ENCODE measurements around the gene NOTCH1.

The NOTCH1 gene

DNA sequence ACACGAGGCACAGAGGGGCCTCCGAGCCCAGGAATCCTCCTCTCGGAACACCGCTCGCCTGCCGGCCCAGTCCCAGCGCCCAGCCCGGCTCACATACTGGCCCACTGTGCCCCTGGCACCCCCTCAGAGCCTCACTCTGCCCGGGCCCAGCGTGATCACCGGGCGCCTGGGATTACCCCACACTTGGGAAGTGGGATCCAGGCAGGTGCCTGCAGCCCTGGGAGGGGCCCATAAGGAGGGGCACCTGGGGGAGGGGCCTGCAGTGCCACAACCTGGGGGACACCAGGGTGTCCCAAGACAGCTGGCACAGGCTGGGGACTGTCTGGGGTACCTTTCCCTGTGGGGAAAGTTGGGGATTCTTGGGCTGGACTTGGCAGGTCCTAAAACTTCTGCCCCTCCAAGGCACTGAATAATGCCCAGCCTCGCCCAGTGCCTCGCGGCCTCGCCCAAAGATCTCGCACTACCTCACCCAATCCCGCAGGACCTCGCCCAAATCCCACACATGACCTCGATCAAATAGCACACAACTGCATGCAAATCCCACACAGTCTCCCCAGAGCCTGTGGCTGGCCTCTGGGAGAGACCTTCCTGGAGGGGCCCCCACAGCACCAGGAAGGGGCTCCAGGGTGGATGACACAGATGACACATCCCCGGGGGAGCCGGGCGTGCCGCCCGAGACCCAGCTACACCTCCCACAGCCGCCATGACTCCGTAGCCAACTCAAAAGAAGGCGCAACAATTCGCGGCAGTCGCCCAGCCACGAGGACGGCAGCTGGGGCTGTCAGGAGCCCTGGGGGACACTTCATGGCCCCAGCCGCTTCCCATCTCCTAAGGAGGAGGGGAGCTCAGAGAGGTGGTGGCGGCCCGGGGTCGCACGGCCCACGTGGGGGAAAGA lies 13.7 kb downstream of the NOTCH1 start:
- DNase-seq: peak; percentile 27

DNA sequence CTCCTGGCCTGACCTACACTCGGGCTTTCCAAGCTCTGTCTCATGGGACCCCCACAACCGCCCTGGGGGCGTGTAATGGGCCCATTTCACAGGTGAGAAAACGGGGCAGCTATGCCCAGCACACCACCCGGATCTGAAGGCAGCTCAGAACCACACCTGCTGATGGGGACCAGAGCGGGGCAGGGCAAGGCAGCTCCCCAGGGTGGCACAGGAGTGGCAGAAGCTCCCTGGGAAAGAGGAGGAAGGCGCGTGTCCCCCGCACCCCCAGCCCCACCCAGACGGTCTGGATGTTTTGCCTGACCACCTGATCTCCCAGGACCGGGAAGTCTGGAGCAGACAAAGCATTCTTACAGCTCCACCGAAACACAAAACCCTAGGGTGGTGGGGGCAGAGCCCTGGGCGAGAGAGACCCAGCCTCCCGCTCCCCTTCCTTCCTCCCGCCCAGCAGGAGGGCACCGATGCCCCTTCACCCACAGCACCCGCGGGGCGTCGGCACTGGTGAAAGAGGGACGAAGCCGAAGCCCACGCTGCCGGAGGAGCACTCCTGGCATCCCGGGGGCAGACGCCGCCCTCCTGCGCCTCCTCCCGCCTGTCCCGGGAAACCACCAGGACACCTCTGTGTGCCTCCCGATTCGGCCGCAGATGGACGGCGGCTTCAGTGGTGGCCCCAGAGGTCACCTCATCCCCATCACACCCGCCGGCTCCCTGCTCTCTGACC lies 14.5 kb downstream of the NOTCH1 start:
- DNase-seq: no peak

DNA sequence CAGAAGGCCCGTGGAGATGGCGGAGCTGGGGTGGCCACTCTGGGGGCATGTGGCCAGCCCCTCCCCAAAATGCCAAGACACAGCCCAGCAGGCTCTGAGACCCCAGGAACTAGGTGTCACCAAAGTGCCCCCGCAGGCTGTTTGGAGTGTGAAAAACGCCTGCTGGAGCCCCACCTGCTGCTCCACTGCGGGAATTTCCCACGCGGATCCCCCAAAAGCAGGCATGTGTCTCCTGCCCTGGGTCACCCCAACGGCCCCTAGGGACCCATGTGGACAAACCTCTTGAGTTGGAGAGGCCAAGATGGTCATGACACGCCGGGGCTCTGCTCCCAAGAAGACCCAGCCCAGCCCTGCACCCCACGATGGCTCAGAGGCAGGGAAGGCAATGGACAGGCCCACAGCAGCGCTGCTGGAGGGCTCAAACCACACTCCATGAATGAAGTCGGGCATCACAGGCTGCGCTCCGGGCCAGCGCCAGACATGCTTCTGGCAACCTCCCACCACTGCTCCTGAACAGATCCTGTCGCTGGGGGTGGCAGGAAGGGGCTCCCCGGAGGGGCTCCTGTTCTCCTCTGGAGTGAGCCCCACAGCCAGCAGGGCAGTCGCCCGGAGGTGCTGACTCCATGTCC lies 15.3 kb downstream of the NOTCH1 start:
- no peak for DNase-seq

DNA sequence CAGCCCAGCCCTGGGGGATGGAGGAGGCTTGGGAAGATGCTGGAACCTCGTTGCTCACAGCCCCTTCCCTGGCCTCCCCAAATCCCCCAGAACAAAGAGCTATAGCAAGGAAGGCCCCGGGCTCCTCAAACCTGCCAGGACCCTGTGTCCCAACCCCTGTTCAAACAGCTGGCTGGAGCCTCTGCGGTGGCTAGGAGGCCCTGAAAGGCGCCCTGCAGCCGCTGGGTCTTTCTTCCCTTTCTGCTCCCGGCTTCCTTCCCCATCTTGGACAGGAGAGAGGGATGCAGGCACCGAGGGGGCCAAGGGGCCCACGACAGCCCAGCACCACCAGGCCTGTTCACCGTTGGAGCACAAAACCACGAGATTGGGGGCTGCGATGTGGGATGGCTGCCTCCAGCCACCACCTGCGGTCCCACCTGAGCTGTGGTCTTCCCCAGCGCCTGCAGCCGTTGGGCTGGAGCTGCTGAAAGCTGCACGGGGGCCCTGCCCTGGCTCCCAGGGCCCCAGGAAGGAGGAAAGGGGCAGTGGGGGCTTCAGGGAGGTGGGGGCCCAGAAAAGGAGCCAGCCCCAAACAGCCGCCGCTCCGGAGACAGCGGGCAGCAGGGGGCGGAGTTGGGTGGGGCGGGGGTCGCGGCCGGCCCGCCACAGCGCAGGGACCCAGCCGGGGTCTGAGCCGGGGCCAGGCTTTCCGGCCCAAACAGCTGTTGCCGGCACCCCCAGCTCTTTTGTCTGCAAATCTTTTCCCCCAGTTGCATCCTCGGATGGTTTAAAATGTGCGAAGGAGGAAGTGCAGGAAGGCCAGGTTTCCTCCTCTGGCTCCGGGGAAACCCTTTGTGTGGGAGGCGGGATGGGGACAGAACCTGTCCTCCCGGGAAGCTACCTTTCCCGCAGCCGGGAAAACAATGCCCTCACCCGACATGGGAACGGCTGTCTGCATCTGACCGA lies 16.1 kb downstream of the NOTCH1 start:
- no peak for DNase-seq

DNA sequence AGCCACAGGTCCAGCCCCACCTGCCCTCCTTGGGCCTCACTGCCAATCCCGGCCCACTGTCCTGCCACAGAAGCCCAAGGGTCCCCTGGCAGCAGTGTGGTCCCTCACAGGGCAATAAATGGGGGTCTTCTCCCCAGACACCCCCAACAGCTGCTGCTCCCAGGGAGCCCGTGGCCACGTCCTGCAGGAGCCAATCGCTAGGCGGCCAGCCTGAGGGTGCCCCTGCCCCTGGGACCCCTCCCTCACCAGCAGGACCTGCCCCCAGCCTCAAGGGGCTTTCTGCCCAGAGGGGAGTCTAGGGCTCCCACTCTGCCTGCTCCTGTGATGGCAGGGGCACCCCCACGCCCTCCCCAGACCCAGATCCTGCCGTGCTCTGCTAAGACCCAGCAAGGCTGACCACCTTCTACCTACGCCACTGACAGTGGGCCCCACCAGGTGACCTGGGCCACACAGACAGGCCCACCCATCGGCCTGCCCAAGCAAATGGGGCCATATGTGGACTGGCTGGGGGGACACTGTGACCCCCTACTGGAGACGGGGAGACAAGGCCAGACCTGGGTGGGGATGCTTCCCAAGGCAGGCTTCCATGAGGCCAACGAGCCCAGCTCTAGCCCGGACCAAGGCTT lies 17.0 kb downstream of the NOTCH1 start:
- no peak for DNase-seq

DNA sequence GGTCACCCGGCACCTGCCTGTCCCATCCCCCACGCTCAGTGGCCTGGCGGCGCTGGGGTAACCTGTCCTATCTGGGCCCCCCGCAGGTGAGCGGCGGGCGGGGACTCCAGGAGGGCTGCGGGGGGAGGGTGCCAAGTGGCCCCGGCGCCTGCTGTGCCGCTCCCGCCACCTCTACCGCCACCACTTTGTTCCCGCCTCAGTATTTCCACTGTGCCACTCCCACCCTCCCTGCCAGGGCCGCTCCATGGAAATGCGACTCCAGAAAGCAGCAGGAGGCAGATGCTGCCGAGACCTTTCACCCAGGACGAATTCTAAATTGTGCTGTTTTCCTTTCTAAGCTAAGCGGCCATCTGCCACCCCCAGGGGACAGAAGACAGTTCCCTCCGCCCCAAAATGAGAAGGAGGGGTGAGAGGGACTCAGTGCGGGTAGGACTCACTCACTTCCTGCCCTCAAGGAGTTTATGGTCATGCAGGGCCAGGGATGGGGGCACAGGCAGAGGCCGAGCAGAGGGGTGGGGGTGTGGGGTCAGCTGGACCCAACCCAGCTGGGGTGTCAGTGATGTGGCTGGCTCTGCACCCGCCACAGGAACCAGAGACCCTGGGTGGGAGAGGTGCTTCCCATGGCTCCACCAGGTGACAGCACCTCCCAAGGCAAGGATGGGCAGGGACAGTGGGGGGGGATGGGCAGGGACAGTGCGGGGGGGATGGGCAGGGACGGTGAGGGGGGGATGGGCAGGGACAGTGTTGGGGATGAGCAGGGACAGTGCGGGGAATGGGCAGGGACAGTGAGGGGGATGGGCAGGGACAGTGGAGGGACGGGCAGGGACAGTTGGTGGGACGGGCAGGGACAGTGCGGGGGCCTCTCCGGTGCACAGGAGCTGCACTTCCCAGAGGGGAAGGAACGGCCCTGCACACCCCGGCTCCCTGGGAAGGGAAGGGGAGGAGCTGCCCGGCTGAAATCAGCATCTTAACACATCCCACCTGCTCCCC lies 17.8 kb downstream of the NOTCH1 start:
- DNase-seq: no peak

DNA sequence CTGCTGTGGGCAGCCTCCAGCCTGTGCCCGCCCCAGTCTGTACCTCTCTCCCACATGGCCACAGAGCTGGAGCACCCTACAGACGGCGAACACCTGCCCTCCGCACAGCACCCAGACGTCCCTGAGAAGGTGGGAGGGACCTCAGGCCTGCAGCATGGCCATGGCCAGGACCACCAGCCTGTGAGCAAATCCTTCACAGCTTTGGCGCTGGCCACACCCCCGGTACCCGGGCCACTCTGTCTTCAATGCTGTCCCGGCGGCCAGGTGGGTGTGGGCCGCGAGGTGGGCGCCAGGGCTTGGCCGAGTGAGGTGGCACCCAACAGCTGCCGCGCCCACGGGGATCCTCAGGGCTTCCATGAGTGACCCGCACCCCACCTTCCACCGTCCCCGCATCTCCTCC lies 18.7 kb downstream of the NOTCH1 start:
- no peak for DNase-seq

DNA sequence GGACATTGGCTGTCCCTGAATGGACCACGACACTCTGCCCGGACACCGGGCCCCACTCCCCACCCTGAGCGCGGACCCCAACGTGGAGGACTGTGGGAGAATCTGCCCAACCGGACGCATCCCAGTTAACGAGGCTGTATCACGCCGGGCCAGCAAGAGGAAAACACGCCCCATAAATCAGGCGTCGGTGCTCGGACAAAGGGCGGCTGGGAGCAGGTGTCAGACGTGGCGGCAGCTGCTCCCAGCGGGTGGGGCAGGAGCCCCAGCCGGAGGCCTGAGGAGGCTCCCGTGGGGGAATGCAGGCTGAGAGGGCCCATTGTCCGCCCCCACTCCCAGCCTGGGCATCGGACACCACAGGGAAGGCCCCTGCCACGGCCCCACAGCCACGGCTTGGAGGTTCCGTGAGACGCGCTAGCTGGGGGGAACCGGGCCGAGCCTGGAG lies 19.2 kb downstream of the NOTCH1 start:
- no peak for DNase-seq

DNA sequence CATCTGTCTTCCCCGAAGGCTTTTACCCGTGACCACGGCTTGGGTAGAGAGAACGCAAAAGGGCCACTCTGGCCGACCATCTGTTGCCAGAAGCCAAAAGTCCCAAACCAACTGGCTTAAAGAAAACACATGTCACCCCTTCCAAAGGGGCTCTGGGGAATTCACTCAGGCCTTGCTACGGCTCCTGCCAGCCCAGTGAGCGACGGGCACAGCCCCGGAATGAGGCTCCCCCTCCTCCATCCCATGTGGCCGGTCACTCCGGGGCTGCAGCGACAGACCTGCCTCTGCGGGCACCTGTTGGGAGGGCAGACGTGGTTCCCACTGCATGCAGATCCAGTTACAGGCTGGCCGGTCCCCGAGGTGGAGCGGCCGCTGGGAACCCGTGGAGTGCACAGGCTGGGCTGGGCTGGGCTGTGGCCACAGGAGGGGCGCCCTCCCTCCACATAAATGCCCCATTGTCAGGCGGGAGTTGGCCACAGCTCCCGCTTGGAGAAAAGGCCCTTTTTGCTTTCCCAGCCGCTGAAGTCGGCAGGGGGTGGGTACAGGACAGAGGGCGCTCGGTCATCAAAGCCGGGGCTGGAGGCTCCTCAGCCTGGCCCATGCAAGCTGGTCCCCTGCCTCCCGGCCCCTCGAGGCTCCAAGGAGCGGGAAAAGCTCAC lies 19.9 kb downstream of the NOTCH1 start:
- DNase-seq: no peak

DNA sequence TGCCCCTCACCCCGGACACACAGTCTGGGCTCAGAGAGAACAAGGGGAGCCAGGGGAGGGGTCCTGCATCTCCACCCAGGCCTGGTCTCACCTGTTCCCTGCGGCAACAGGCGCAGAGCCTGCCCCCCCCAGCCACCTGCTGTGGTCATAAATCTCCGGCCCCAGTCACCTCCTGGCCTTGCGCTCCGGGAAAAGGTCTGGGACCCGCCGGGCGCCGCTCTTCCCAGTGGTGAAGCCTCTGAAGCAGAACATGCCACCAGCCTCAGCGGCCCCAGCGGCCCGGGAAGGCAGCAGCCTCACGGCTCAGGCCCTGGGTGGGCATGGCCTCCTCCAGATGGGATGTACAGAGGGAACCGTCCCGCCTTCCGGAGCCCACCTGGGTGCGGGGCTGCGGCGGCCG lies 20.6 kb downstream of the NOTCH1 start:
- no peak for DNase-seq

DNA sequence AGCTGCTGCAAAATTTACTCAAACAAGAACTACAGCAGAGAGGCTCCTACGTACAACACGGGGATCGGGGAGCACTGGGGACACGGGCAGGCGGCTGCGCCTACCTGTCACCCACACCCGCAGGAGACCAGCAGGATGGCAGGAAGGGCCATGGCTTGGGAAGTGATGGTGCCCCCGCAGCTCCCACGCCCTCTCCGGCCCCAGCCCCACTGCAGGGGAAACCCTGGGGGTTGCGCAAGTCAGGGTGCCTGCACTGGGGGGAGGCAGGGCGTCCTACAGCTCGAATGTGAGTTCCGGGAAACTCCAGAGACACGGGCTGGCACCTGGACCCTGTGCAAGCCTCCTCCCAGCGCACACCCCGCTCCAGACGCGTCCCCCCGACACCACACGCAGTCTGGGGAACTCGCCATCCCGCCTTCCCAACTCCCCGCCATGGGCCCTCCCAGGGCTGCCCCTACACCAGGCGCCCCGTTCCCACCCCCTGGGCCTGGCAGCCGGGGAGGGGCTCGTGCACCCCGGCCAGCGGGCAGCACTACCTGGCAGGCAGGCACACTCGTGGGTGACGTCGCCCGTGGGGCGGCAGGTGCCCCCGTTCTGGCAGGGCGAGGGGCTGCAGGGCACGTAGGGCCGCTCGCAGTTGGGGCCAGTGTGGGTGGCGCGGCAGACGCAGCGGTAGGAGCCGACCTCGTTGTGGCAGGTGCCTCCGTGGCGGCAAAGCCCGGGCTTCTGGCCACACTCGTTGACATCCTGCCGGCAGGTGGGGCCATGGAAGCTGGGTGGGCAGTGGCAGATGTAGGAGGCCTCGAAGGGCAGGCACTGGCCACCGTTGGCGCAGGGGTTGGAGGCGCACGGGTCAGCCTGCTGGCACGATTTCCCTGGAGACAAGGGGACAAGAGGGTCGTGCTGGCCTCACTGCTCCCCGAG lies 23.3 kb downstream of the NOTCH1 start:
- DNase-seq: no peak

DNA sequence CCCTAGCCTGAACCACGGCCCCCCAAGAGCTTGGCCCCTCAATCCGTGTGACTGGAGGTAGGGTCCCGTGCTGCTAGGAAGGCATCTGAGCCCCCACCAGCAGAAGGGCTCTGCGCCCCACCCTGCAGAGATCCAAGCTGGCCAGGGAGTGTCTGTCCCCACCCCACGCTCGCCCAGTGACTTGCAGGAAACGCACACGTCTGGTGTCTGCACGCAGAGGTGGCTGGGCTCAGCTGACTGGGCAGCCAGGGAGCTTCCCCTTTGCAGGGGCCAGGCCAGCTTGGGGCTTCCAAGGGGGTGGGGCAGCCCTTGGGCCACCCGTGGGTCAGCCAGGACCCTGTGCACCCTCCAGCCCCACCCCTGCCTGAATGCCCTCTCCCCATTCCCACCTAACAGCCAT lies 24.3 kb downstream of the NOTCH1 start:
- no peak for DNase-seq

DNA sequence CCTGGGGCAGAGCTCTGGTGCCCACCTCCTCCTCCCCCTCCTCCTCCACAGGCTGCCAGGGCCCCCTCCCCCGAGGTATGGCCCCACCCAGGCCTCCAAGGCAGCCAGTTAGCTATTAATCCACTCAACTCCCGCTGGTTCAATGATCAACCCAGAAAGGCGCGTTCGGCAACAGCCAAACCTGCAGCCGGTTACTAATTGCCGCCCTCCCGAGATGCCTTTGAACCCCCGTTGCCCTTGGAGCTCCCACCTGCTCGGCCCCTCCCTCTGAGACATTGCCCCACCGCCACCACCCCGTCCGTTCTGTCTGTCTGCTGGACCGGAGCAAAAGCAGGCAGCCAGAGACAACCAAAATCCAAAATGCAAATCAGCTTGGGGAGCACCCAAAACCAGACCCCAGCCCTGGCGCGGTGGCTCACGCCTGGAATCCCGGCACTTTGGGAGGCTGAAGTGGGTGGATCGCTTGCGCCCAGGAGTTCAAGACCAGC lies 25.8 kb downstream of the NOTCH1 start:
- no peak for DNase-seq

DNA sequence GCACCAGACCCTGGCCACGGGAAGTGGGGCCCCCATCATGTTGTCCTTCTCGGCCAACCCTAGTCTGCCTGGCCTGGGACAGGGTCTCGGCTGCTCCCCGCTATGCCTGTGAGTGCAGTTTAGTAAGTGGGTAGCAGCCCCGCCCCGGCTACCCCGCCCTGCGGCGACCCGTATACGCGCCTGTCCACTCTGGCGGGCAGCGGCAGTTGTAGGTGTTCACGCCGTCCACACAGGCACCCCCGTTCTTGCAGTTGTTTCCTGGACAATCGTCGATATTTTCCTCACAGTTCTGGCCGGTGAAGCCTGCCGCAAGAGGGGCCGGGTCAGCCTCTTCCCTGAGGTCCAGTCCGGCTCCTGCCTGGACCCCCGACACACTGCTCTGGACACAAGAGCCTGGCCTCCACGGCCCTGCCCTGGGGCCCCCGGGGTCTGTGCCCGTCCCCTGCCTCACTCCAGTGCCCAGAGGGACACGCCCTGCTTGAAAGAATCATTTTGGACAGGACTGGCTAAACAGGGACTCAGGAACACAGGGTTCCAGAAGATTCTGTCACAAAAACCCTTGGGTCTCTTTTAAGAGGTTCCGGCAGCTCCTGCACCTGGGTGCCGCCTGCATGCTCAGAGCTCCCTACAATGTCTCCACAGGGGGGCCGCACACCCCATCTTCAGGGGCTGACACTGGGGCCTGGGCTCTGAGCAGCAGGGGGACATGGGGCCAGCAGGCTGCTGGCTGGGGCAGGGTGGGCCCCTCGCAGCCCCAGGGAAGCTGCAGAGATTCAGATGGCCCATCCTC lies 26.4 kb downstream of the NOTCH1 start:
- DNase-seq: no peak

DNA sequence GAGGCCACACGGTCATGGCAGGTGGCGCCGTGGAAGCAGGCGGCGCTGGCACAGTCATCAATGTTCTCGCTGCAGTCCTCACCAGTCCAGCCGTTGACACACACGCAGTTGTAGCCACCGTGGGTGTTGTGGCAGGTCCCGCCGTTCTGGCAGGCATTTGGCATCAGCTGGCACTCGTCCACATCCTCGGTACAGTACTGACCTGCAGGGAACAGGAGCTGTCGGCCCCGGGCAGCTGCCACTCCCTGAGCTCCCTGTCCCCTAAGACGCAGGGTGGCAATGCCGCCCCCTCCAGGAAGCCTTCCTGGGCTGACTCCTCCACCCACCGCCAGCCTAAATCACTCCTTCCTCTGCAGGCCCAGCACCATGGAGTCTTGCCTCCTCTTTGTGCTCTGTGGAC lies 27.2 kb downstream of the NOTCH1 start:
- DNase-seq: no peak

DNA sequence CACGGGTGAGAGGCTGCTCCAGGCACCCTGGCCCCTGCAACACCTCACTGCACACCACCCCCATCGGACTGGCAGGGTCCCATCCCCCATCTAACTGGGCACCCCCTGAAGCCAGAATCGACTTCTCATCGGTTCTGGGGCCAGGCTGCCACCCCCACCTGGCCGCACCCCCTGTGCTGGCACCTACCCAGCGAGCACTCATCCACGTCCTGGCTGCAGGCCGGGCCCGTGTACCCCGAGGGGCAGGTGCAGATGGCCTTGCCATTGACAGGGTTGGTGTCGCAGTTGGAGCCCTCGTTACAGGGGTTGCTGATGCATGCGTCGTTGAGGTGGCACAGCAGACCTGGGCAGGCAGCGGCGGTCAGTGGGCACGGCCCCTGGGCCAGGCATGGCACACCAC lies 27.9 kb downstream of the NOTCH1 start:
- no peak for DNase-seq

DNA sequence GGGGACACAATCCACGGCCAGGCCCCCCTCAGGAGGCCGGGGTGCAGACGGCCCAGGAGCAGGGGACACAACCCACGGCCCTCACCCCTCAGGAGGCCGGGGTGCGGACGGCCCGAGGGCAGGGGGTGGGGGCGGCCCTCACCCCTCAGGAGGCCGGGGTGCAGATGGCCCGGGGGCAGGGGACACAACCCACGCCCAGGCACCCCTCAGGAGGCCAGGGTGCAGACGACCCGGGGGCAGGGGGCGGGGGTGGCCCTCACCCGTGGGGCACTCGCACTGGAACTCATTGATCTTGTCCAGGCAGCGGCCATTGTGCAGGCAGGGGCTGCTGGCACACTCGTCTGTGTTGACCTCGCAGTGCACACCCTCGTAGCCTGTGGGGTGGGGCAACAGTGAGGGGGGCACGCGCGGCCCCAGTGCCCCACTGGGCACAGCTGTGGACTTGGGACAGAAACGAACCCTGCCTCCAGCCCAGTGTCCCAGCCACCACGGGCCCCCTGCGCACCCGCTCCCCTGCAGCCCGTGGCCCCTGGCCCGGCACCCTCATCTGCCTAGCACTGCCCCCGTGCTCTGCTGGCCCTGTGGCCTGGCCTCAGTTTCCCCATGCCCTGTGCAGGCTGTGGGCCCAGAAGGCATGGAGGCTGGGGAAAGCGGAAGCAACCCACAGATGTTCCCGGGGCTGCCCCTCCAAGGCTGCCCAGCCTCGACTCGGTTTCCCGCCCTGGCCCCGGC lies 28.7 kb downstream of the NOTCH1 start:
- DNase-seq: no peak

All from stimulated activated CD4-positive, alpha-beta T cell treated with anti-CD3 and anti-CD28 coated beads, Interleukin-4, amount 100 ng/mL, for 24 hours (primary cell).